OCI-LY3 (cell line): ENCODE data around the gene JAK2.

Source experiments
- CTCF ChIP-seq: fragments of 200-600, 300-600 bp; sonication (generic); IDR thresholded peaks from 2 replicates; pipeline ENCODE4 v1.5.1; 2014; ENCODE audit warnings: antibody characterized with exemption, low read length, low read depth
- EZH2phosphoT487 ChIP-seq: fragments of 200-600 bp; shearing (Covaris generic); IDR thresholded peaks from 2 replicates; pipeline ENCODE4 v1.6.1; 2018; ENCODE audit warnings: antibody characterized with exemption, mixed run types, low read depth

GRCh38 chr9:5113523-5113922, 128.5 kb downstream of the JAK2 start:
- no peak for TF ChIP-seq EZH2phosphoT487
- TF ChIP-seq CTCF: no peak
